H1 (cell line): ENCODE results near the gene SPAG16.

Source experiments
- ATF3 ChIP-seq: IDR thresholded peaks from 2 replicates; pipeline ENCODE4 v1.6.1; 2011; ENCODE audit warnings: low read depth, mild to moderate bottlenecking, low read length; ENCODE audit not compliant: insufficient read depth
- FOSL1 ChIP-seq: IDR thresholded peaks from 2 replicates; pipeline ENCODE4 v1.6.1; 2011; ENCODE audit warnings: mild to moderate bottlenecking, low read depth, low read length, moderate library complexity; ENCODE audit not compliant: insufficient read depth
- POLR2A ChIP-seq, 2 experiments: IDR thresholded peaks; 1 replicate in 1 of 2; 2 replicates in 1 of 2; pipeline ENCODE4 v1.6.1; 2011; ENCODE audit warnings: low read depth in 2 of 2, low read length in 2 of 2, mild to moderate bottlenecking in 2 of 2; ENCODE audit errors: control extremely low read depth in 1 of 2
- SUZ12 ChIP-seq: fragments of 200-600 bp; sonication (generic); IDR thresholded peaks from 2 replicates; pipeline ENCODE4 v1.6.1; 2012; ENCODE audit warnings: mild to moderate bottlenecking, inconsistent platforms, low read length, moderate library complexity, mixed read lengths

DNA sequence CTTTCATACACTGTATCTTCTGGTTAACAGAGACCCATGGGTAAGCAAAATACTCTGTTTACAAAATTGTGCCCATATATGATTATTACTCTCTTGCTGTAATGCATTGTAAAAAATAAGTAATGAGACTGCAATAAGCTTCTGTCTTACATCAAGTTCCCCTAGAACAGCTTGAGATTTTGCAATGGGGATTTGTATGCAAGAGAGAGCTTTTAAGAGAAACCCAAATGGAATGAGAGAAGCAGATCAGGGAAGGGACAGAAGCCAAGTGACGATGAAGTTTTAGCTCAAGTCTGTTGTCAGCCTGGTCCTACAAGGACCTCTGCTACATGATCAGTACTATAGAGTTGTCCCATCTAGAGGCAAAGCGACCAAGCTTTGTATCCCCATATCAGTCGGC lies 908.4 kb downstream of the SPAG16 start:
- no peak for TF ChIP-seq ATF3
- no peak for TF ChIP-seq FOSL1
- TF ChIP-seq POLR2A (IDR thresholded peaks at IDR 0.05; ENCODE audit: control extremely low read depth in 1 of 2, low read depth in 2 of 2, low read length in 2 of 2) = no peak
- no peak for TF ChIP-seq SUZ12
